ENCODE results near the gene NFIB.

NFIB gene

DNA sequence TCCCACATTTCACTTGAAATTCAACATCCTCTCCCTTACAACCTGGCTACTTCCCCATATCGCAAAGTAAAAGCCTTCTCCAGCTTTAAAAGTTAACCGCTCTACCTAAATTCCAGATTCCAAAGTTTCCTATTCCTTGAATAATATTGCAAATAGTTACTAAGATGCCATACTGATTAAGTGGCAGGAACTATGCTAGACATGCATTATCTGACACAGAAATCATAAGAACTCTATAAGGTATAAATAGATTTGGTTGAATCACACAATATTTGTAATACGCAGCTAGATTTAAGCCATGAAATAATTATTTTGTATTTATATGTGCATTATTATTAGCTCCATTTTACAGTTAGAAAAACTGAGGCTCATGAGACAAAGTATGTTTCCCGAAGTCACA lies 92.8 kb downstream of the NFIB start:
- no peak overlapping the region for H3K4me3 ChIP-seq (replicated peaks; ENCODE audit: low read depth, low read length)
- TF ChIP-seq, protein P1, sequence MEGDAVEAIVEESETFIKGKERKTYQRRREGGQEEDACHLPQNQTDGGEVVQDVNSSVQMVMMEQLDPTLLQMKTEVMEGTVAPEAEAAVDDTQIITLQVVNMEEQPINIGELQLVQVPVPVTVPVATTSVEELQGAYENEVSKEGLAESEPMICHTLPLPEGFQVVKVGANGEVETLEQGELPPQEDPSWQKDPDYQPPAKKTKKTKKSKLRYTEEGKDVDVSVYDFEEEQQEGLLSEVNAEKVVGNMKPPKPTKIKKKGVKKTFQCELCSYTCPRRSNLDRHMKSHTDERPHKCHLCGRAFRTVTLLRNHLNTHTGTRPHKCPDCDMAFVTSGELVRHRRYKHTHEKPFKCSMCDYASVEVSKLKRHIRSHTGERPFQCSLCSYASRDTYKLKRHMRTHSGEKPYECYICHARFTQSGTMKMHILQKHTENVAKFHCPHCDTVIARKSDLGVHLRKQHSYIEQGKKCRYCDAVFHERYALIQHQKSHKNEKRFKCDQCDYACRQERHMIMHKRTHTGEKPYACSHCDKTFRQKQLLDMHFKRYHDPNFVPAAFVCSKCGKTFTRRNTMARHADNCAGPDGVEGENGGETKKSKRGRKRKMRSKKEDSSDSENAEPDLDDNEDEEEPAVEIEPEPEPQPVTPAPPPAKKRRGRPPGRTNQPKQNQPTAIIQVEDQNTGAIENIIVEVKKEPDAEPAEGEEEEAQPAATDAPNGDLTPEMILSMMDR (IDR thresholded peaks at IDR 0.05; ENCODE audit: low read depth, low read length, missing control alignments): no peak
- no peak for DNase-seq (ENCODE audit: extremely low read depth, low read depth)

DNA sequence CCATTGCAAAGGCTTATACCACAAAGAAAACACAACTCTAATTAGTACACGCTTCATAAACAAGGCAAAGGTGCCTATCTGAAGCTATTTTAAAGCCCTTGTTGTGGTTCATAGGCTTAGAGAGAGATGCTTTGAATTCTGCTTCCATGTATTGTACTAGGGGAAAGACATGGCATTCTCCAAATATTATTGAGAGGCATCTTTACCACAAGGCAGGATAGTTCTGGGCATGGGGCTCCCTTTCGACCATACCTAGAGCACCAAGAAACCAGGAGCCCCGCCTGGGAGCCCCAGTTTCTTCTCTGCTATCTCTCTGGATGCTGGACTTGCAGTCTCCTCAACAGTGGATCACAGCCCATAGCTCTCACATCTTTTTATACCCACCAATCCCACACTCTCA lies 93.7 kb downstream of the NFIB start:
- no peak overlapping the region for H3K4me3 ChIP-seq (replicated peaks; ENCODE audit: low read depth, low read length)
- no peak for DNase-seq (ENCODE audit: extremely low read depth, low read depth)
- TF ChIP-seq, protein P1 (IDR thresholded peaks at IDR 0.05; ENCODE audit: low read depth, low read length, missing control alignments): no peak

DNA sequence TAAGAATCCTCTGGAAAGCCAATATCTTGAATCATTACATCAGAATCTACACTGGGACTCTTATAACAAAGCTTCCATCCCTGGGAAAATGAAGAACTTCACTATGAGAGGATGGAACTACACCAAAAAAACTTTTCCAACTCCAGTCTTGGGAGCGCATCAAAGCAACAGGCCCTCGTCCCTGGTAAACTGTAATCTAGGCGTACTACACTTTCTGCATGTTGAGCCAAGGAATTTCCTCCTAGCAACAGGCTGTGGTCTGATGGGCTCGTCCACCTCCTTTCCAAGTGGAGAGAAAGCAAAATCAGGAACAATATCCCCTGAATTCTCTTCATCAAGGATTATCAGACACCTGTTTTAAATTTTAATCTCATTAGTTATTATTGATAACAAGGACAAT lies 94.1 kb downstream of the NFIB start:
- no peak overlapping the region for H3K4me3 ChIP-seq (replicated peaks; ENCODE audit: low read depth, low read length)
- DNase-seq (ENCODE audit: extremely low read depth, low read depth): no peak
- TF ChIP-seq, protein P1 (IDR thresholded peaks at IDR 0.05; ENCODE audit: low read depth, low read length, missing control alignments): no peak

DNA sequence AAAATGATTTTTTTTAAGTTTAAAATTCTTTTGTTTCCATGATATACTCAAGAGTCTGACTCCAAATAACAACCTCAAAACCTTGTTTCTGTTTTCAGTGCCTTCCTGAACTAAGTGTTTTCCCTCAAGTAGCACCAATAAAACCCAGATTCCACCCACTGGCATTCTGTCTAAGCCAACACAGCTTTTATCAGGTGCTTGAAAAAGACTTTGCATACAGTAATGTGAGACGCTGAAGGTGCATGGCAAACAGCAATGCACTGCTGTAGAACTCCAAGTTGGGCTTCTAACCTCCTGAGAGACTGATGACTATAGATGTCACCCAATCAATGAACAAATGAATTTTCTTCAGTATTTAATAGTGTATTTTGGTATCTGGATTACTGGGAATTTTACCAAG lies 95.7 kb downstream of the NFIB start:
- no peak for DNase-seq (ENCODE audit: extremely low read depth, low read depth)
- H3K4me3 ChIP-seq (replicated peaks; ENCODE audit: low read depth, low read length): no peak overlapping the region
- TF ChIP-seq, protein P1 (IDR thresholded peaks at IDR 0.05; ENCODE audit: low read depth, low read length, missing control alignments): no peak

DNA sequence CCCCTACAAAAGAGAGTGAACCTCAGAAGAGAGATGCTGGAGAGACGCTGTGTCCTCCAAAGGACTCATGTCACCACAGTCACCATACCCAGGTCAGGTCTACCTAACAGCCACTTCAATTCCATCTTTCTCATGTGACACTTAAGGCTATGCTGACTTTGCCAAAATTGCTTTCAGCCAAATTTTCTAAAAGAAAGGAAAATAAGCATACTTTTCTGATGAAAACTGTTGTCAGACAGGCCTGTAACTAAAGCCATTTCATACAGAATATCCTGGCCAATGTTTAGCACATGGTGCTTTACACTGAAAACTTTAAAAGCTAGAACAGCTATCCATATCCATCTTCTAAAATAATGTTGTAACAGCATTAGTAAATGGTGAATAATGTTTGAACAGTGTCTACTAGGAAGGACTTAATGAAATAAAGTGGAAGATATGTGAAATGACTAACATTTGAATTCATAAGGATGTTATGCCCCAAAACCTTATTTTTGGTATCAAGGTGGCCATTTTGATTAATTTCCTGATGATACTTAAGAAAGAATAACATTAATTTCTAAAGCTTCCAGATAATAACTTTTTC lies 97.2 kb downstream of the NFIB start:
- H3K4me3 ChIP-seq (replicated peaks; ENCODE audit: low read depth, low read length): no peak overlapping the region
- TF ChIP-seq, protein P1 (IDR thresholded peaks at IDR 0.05; ENCODE audit: low read depth, low read length, missing control alignments): no peak
- no peak for DNase-seq (ENCODE audit: extremely low read depth, low read depth)

DNA sequence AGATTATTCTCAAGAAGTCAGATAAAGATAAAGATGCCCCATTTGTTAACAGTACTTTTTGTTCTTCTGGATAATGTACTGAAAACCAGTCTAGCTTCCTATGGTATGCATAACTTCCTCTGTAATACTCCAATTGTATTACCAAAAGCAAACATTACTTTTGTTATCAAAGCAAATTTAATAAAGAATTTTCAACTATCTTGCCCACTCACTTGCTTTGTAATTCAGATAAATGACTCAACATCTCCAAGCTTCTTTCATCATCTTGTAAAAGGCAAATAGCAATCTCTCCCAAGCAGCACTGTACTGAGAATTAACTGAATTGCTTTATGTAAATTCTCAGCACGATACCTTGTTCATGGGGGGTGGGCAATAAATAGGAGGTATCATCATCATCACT lies 98.3 kb downstream of the NFIB start:
- TF ChIP-seq, protein P1 (IDR thresholded peaks at IDR 0.05; ENCODE audit: low read depth, low read length, missing control alignments): no peak
- DNase-seq (ENCODE audit: extremely low read depth, low read depth): no peak
- no peak overlapping the region for H3K4me3 ChIP-seq (replicated peaks; ENCODE audit: low read depth, low read length)

DNA sequence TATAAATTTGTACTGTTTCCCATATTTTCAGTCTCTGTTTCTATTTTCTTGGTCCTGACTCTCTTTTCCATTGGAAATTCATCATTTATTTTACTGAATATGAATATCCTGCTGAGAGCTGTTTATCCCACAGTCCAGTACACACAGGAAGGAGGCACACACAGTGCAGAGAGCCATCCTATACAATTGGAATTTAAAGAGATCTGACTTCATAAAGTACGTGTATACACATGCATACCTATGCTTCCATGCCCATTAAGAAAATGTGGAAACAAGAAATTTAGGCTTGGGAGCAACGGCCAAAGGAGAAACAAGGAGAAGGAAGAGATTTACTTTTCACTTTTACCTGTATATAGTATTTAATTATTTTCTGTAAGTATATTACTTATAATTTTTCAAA lies 99.2 kb downstream of the NFIB start:
- no peak overlapping the region for H3K4me3 ChIP-seq (replicated peaks; ENCODE audit: low read depth, low read length)
- no peak for DNase-seq (ENCODE audit: extremely low read depth, low read depth)
- TF ChIP-seq, protein P1 (IDR thresholded peaks at IDR 0.05; ENCODE audit: low read depth, low read length, missing control alignments): no peak
